Skeletal muscle satellite cell (primary cell): ENCODE data around the gene KCNJ2.
A peak's percentile ranks its signal among the peaks of the same experiment; 100 is the strongest.

ENCODE experiments used
- H3K27me3 ChIP-seq: 2 replicates; pipeline ENCODE4 v1.7.0; 2013; ENCODE audit warnings: low read length; ENCODE audit not compliant: control insufficient read depth, insufficient read depth
- H3K36me3 ChIP-seq: 2 replicates; pipeline ENCODE4 v1.7.0; 2013; ENCODE audit warnings: mild to moderate bottlenecking, control low read depth, low read length; ENCODE audit not compliant: insufficient read depth
- H3K4me1 ChIP-seq: 2 replicates; pipeline ENCODE4 v1.7.0; 2013; ENCODE audit warnings: low read length; ENCODE audit not compliant: control insufficient read depth, insufficient read depth
- H3K4me2 ChIP-seq: 2 replicates; pipeline ENCODE4 v1.7.0; 2013; ENCODE audit warnings: mild to moderate bottlenecking, low read length
- H3K4me3 ChIP-seq: 2 replicates; pipeline ENCODE4 v1.7.0; 2013; ENCODE audit warnings: low read length
- H3K9ac ChIP-seq: 2 replicates; pipeline ENCODE4 v1.7.0; 2013; ENCODE audit warnings: mild to moderate bottlenecking, low read depth, low read length, moderate library complexity
- H3K9me3 ChIP-seq: replicated peaks from 2 replicates; pipeline ENCODE4 v1.7.0; 2013; ENCODE audit warnings: mild to moderate bottlenecking, control low read depth, low read length

Gene KCNJ2

DNA sequence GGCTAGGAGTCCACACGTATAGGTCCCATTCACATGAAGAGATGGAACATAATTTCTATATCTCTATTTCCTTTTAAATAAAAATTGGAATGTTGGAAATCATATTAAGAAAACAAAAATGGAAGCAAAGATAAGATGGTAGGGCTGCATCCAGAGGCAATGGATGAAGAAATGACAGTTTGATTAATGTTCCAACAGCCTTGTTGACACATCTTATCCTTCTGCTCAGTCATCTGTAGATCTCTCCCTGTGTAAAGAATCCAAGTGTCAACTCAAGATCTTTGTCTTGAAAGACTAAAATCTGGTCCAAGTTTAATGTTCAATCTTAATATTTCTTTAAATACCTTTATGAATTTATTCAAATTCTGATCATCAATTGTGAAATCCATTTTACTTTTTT, 7.8 kb upstream of the KCNJ2 start:
- no peak overlapping the region for H3K4me3 ChIP-seq
- no peaks in the 10 kb centered on the region for H3K36me3 ChIP-seq
- H3K9ac ChIP-seq, result no peak overlapping the region
- H3K4me2 ChIP-seq, result no peak overlapping the region
- no peaks in the 10 kb centered on the region for H3K9me3 ChIP-seq
- no peaks in the 10 kb centered on the region for H3K27me3 ChIP-seq
- no peaks in the 10 kb centered on the region for H3K4me1 ChIP-seq

DNA sequence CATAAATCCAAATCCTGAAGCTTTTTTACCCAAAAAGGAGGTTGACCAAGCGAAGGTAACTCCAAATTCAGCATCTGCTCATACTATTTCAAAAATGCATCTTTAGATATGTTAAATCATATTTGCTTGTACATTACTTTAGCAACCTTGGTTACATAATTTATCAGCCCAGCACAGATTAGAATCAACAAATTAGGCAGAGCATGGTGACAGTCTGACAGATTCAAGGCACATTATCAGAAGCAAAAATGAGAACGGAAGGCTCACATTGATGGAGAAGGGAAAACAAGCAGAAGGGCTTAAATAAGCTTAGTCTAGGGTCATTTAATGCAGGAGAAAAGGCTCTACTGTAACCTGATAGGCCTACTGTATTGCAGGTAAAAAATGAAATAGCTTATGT, 3.9 kb upstream of the KCNJ2 start:
- no peak overlapping the region for H3K4me2 ChIP-seq
- peaks cover 7% of the 10 kb centered on the region for H3K4me1 ChIP-seq
- H3K36me3 ChIP-seq, result no peaks in the 10 kb centered on the region
- H3K9ac ChIP-seq, result no peak overlapping the region
- no peaks in the 10 kb centered on the region for H3K9me3 ChIP-seq
- no peak overlapping the region for H3K4me3 ChIP-seq
- H3K27me3 ChIP-seq, result no peaks in the 10 kb centered on the region

DNA sequence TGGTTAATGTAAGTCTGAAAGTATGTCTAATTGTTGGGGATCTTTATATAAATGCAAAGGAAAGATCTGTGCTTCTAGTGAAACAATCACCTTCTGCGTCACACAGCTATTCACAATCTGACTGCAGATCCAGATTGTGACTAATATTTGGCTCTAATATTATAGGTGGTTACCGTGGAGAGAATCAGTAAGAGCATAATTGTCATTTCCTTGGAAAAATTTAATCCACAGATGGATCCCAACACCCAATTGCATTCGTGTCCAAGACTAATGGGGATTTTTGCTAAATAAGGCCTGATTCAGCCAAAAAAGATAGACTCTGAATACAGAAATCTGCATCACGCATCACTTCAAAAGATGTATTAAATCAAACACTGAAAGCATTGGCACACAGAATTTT, 2.7 kb upstream of the KCNJ2 start:
- Histone ChIP-seq H3K9ac (no peak overlapping the region), H3K9me3 (no peaks in the 10 kb centered on the region), H3K4me3 (no peak overlapping the region), H3K4me1 (peaks cover 12% of the 10 kb centered on the region), H3K27me3 (no peaks in the 10 kb centered on the region), H3K4me2 (no peak overlapping the region), H3K36me3 (no peaks in the 10 kb centered on the region)

DNA sequence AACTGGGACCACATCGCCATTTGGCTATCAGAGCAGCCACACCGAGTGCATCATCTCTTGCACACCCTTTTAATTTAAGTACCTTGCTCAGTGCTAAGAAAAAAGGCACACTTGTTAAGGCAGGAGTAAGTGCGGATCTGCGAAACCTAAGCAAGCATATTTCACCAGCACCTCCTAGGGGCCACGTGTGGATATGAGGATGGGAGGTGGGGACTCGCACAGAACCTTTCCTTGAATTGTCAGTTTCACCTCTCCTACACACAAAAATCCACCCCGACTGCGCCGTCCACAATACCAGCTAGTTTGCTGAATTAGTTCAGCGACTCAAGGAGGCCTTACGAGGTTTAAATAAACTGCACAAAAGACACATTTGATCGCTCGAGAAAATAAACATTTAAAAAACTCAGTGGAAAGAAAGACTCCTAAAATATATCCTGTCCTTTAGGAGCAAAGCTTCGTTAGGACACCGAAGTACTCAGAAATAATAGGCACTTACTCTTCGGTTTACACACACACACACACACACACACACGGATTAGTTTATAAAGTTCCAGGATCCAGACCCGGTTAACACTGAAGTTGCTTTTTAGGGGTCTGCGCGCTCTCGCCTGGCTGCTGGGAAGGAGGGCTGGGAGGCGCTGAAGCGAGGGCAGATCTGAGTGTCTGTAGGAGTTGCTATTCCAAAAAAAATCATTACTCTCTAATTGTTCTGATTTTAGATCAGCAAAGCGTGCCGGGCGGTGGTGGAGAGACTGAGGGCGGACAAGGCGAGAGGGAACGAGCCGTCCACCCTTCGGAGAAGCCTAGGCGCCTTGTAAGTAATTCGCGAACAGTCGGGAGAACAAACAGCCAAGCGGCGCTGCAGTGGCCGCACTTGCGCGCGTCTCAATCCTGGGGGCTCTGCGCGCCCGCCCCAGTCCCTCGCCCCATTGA, 1.0 kb upstream of the KCNJ2 start:
- Histone ChIP-seq H3K9me3 (no peaks in the 10 kb centered on the region), H3K9ac (peak overlapping the region; percentile 77), H3K36me3 (no peaks in the 10 kb centered on the region), H3K4me3 (peak overlapping the region; percentile 81), H3K4me1 (peaks cover 23% of the 10 kb centered on the region), H3K4me2 (peak overlapping the region; percentile 91), H3K27me3 (no peaks in the 10 kb centered on the region)

DNA sequence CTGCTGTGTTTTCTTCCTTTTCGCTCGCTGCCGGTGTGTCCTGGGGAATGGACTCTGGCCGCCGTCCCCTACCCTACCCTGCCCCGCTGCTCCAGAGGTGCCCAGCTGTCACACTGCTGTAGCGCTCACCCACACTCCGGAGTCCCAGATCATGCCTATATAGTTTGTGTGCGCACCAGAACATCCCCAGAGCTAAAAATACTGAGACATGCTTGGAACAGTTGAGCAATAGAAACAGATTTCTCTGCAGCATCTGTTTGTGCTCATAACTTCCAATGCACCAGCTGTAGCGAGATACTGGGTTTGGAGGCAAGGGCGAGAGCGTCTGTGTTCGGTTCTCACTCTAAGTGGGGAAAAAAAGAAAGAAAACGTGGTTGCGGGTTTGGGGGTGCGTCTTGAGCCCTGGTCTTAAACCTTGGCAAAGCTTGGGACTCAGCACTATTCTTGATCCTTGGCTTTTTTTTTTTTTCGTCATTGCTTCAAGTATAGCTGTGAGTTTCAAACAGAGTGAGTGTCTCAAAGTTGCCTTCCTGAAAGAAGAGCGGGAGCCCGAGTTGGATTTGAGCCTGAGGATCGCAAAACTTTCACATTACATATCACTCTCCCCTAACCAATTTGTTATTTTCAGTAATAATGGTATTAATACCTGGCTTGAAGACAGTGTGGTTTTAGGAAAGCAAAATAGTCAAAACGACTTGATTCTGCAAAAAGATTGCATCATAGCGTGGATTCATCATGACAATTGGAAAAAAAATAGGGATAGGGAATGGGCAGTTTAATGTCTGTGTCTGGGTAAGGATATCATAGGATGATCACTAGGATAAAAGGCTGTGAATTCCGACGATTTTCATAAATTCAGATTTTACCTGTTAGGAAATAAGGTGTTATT, 621 bp downstream of the KCNJ2 start:
- H3K4me2 ChIP-seq, result peak overlapping the region; percentile 91
- H3K9me3 ChIP-seq, result no peaks in the 10 kb centered on the region
- H3K4me1 ChIP-seq, result peaks cover 24% of the 10 kb centered on the region
- H3K9ac ChIP-seq, result peak overlapping the region; percentile 77
- H3K27me3 ChIP-seq, result no peaks in the 10 kb centered on the region
- peak overlapping the region; percentile 81 for H3K4me3 ChIP-seq
- no peaks in the 10 kb centered on the region for H3K36me3 ChIP-seq

DNA sequence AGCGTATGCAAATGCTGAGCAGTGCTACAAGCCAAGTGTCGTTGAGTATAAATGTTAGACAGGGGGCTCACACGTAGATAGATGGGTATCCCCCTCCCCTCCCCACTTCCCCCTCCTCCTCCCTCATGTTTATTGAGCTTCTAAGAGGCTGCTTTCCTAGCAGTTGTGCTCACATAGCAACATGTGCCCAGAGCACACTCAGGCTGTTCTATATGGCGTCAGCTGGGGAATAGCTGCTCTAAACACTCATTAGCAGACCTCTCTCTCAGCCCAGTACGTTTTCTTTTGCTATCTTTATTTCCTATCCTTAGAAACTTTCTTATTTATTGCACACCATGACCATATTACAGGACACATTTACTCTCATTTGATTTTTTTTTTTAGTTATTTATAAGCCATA, 1.8 kb downstream of the KCNJ2 start:
- Histone ChIP-seq H3K4me1 (peaks cover 24% of the 10 kb centered on the region), H3K9me3 (no peaks in the 10 kb centered on the region), H3K4me2 (peak overlapping the region; percentile 91), H3K4me3 (no peak overlapping the region), H3K27me3 (no peaks in the 10 kb centered on the region), H3K9ac (no peak overlapping the region), H3K36me3 (peaks cover 8% of the 10 kb centered on the region)

DNA sequence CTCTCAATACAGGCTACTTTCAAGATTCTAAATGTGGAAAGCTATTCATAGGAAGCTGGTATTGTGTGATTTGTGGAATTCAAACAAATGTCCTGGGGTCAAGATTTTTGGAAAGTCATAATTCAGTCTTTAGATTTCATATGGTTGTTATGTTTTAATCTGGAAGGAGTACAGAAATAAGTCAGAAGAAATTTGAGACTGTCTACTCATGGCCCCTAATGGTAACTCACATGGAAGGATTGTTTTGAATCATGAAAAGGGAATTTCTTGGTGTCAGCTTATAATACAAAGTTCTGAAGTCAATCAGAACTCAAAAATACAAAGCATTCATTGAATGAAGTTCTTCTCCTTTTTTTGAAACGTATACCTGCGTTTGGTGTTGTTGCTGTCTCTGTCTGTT, 3.1 kb downstream of the KCNJ2 start:
- Histone ChIP-seq H3K4me1 (peaks cover 24% of the 10 kb centered on the region), H3K4me2 (peak overlapping the region; percentile 40), H3K9ac (no peak overlapping the region)

DNA sequence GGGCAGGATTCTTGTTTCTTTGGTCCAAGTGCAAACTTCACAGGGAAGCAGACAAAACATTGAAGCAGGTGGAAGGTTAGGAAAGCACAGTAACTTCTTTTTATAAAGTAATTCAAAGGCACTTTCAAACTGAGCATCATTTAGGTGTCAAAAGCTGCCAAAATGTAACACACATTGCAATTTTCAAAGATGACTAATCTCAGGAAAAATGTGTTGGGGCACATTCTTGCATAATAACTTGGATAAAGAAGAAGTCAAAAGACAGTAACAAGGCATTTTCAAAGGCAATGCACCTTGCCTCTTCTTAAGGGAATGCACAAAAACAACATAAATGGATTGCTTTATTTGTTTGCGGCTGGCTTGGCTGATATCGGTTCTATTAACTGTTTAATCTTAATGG, 3.6 kb downstream of the KCNJ2 start:
- H3K4me1 ChIP-seq, result peaks cover 24% of the 10 kb centered on the region

More for the DNA sequence above, 3.1 kb downstream of the KCNJ2 start:
- no peak overlapping the region for H3K4me3 ChIP-seq
- H3K27me3 ChIP-seq, result no peaks in the 10 kb centered on the region
- no peaks in the 10 kb centered on the region for H3K9me3 ChIP-seq
- peaks cover 12% of the 10 kb centered on the region for H3K36me3 ChIP-seq

DNA sequence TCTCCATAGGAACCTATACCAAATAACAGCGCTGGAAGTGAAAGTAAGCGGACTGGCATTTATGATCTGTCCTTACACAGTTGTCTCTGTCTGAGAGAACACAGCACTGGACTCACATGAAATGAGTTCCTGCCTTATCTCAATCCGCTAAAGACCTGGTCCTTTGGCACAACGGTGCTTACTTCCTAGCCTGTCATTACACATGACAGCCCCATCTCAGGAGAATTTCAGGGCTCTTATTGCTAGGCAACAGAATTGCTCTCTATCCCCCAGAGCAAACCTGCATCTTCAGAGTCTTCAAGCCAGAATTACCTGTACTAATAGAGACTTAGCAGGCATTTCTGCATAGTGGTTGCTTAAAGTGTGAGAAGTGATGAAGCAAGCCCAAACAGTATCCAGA, 4.3 kb downstream of the KCNJ2 start:
- Histone ChIP-seq H3K9ac (no peak overlapping the region), H3K4me1 (peaks cover 24% of the 10 kb centered on the region), H3K9me3 (no peaks in the 10 kb centered on the region), H3K4me2 (no peak overlapping the region), H3K27me3 (no peaks in the 10 kb centered on the region), H3K4me3 (no peak overlapping the region), H3K36me3 (peaks cover 12% of the 10 kb centered on the region)

More for the DNA sequence above, 3.6 kb downstream of the KCNJ2 start:
- H3K36me3 ChIP-seq, result peaks cover 12% of the 10 kb centered on the region
- H3K9me3 ChIP-seq, result no peaks in the 10 kb centered on the region
- H3K27me3 ChIP-seq, result no peaks in the 10 kb centered on the region
- no peak overlapping the region for H3K9ac ChIP-seq
- H3K4me3 ChIP-seq, result no peak overlapping the region
- H3K4me2 ChIP-seq, result peak overlapping the region; percentile 40

DNA sequence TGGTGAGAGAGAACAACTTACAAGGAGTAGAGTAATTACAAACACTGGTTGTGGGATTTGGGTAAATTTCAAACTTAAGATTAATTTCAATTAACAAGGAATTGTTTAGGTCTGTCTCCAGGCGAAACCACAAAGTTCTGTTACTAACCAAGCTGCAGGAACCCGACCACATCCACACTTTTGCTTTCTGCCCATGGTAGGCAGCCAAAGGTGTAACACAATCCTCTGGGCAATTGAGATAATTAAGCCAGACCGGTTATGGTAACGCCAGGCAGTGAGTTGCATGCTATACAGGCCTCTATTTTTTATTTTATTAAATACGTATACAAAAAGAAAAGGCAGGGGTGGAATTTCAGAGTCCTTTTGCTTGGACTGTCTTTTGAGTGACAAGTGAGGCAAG, 12.0 kb downstream of the KCNJ2 start:
- Histone ChIP-seq H3K4me1 (peaks cover 26% of the 10 kb centered on the region), H3K36me3 (peaks cover 4% of the 10 kb centered on the region), H3K9me3 (no peaks in the 10 kb centered on the region), H3K4me2 (no peak overlapping the region), H3K27me3 (no peaks in the 10 kb centered on the region), H3K4me3 (no peak overlapping the region), H3K9ac (no peak overlapping the region)

DNA sequence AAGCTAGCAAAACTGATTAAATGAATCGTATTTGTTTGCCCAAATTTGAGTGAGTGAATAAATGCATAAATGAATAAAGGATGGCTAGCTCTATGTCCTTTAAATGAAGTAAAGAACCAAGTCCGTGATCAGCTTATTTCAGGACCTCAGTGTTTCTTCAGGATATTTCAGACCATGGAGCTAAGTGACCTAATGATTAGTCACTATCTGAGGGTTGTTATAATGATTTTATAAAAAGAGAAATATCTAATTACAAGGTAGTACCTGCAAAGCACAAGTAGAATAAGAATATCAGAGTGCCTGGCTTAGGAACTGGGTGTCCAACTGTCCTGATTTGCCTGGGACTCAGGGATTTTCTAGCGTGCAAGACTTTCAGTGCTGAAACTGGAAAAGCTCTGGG, 12.5 kb downstream of the KCNJ2 start:
- H3K4me1 ChIP-seq, result peaks cover 27% of the 10 kb centered on the region
- H3K9ac ChIP-seq, result no peak overlapping the region
- no peaks in the 10 kb centered on the region for H3K27me3 ChIP-seq
- no peak overlapping the region for H3K4me3 ChIP-seq
- H3K4me2 ChIP-seq, result no peak overlapping the region
- H3K9me3 ChIP-seq, result no peaks in the 10 kb centered on the region
- peaks cover 4% of the 10 kb centered on the region for H3K36me3 ChIP-seq
